Activated CD8-positive, alpha-beta T cell treated with anti-CD3 and anti-CD28 coated beads for 36 hours (primary cell): ENCODE data around the gene PLA2G15. TPM values are rescaled to one million over a fixed set of nuclear protein-coding genes. Genes with fewer than 3 reads are reported as not detected.

Experiments used
- ATAC-seq: fragments of 200-7000 bp; cut with Tn5 transposase; one replicate; pipeline ENCODE4 v1.10.0; 2021; ENCODE audit warnings: mild to moderate bottlenecking, moderate library complexity
- CTCF ChIA-PET: fragments of 350-600 bp; sonication (Branson Sonifier 250); formaldehyde crosslinking; loops from one replicate; lab custom pipeline; 2021; ENCODE audit warnings: antibody characterized with exemption; lab: Charles Lee
- POLR2A ChIA-PET: fragments of 350-600 bp; sonication (Branson Sonifier 250); formaldehyde crosslinking; loops from one replicate; lab custom pipeline; 2021; ENCODE audit warnings: antibody characterized with exemption; lab: Charles Lee
- DNase-seq: peaks from one replicate; pipeline ENCODE4 v3.0.0-alpha.2; 2020
- H3K27ac Mint-ChIP-seq: one replicate; pipeline ENCODE4 v1.8.0; 2021; ENCODE audit warnings: mild to moderate bottlenecking, mixed read lengths
- H3K27me3 Mint-ChIP-seq: one replicate; pipeline ENCODE4 v1.8.0; 2021; ENCODE audit warnings: mixed read lengths
- H3K36me3 Mint-ChIP-seq: one replicate; pipeline ENCODE4 v1.8.0; 2021; ENCODE audit warnings: low read depth, mixed read lengths
- H3K4me1 Mint-ChIP-seq: one replicate; pipeline ENCODE4 v1.8.0; 2021; ENCODE audit warnings: low read depth, mixed read lengths
- H3K4me3 Mint-ChIP-seq: one replicate; pipeline ENCODE4 v1.8.0; 2021; ENCODE audit warnings: mild to moderate bottlenecking, moderate library complexity, mixed read lengths
- H3K9me3 Mint-ChIP-seq: one replicate; pipeline ENCODE4 v1.8.0; 2021; ENCODE audit warnings: mixed read lengths
- CTCF ChIP-seq: fragments of 200-600 bp; IDR thresholded peaks from one replicate; pipeline ENCODE4 v1.8.0; 2022; ENCODE audit warnings: antibody characterized with exemption, mild to moderate bottlenecking
- intact Hi-C: fragments of 100-400 bp; cut with micrococcal nuclease; formaldehyde crosslinking; loops from one replicate; pipeline ENCODE4 v1.10.0; 2022
- total RNA-seq, 2 experiments: library from RNA; stranded (reverse); gene quantifications; one replicate each; pipeline ENCODE4 v1.2.3, GENCODE V29; 2021

The PLA2G15 gene
- total RNA-seq, 2 experiments from 2014 or later, result 6.7 to 6.8 TPM

- H3K4me3 Mint-ChIP-seq, result no peak overlapping the region
- ChIA-PET CTCF (interaction anchor here (0.8 to 1.5 kb wide), 4 partner anchors 30 to 141 kb away, joined by 3 to 5 read pairs (median 4); partner anchors contain the start of gene SLC7A6), POLR2A (interaction anchor here (0.7 to 3.0 kb wide), 3 partner anchors 11 to 149 kb away, joined by 3 to 10 read pairs (median 4); partner anchors contain the start of genes NFATC3 and PLA2G15)
- no peaks in the 10 kb centered on the region for H3K9me3 Mint-ChIP-seq
- no peak for ATAC-seq
- no peak for TF ChIP-seq CTCF
- no peaks in the 10 kb centered on the region for H3K27me3 Mint-ChIP-seq
- intact Hi-C loops, result no loop called here
- peaks cover 35% of the 10 kb centered on the region for H3K4me1 Mint-ChIP-seq
- no peak overlapping the region for H3K27ac Mint-ChIP-seq
- no peak for DNase-seq
- H3K36me3 Mint-ChIP-seq, result peaks cover 5% of the 10 kb centered on the region
Measured at GRCh38 chr16:68233835-68234187, 11.4 kb upstream of the PLA2G15 start.

- no peaks in the 10 kb centered on the region for H3K27me3 Mint-ChIP-seq
- POLR2A ChIA-PET, result interaction anchor here (0.7 to 3.0 kb wide), 4 partner anchors 11 to 149 kb away, joined by 3 to 10 read pairs (median 4); partner anchors contain the start of genes NFATC3 and PLA2G15
- DNase-seq, result peak; percentile 16
- peaks cover 2% of the 10 kb centered on the region for H3K36me3 Mint-ChIP-seq
- H3K9me3 Mint-ChIP-seq, result no peaks in the 10 kb centered on the region
- no peak for TF ChIP-seq CTCF
- H3K27ac Mint-ChIP-seq, result peak overlapping the region; percentile 77
- H3K4me3 Mint-ChIP-seq, result no peak overlapping the region
- intact Hi-C loops, result no loop called here
- peaks cover 31% of the 10 kb centered on the region for H3K4me1 Mint-ChIP-seq
- no peak for ATAC-seq
- CTCF ChIA-PET, result interaction anchor here (0.8 to 1.5 kb wide), 4 partner anchors 30 to 141 kb away, joined by 3 to 5 read pairs (median 3); partner anchors contain the start of gene SLC7A6
Measured at GRCh38 chr16:68234188-68235107, 10.7 kb upstream of the PLA2G15 start.

GRCh38 chr16:68235108-68235886 is 9.9 kb upstream of the PLA2G15 start:
- no peaks in the 10 kb centered on the region for H3K27me3 Mint-ChIP-seq
- DNase-seq, result peak; percentile 23
- CTCF ChIA-PET, result interaction anchor here (0.9 to 1.5 kb wide), 2 partner anchors 94 to 141 kb away, joined by 3 to 5 read pairs; no protein-coding TSS in a partner anchor
- peak overlapping the region; percentile 27 for H3K4me3 Mint-ChIP-seq
- no peak overlapping the region for H3K27ac Mint-ChIP-seq
- no peak for ATAC-seq
- no peaks in the 10 kb centered on the region for H3K9me3 Mint-ChIP-seq
- peaks cover 1% of the 10 kb centered on the region for H3K36me3 Mint-ChIP-seq
- no peak for TF ChIP-seq CTCF
- intact Hi-C loops, result no loop called here
- H3K4me1 Mint-ChIP-seq, result peaks cover 36% of the 10 kb centered on the region
- POLR2A ChIA-PET, result interaction anchor here (0.9 to 3.0 kb wide), 3 partner anchors 8 to 13 kb away, joined by 3 to 17 read pairs (median 10); partner anchors contain the start of gene PLA2G15

GRCh38 chr16:68235887-68236136 is 9.4 kb upstream of the PLA2G15 start, which contains the start of gene ESRP2:
TSS of gene ESRP2 (minus strand) at chr16:68236127. CDS start at chr16:68236045, 82 bp downstream.
- DNase-seq (no peak), ATAC-seq (no peak)
- Mint-ChIP-seq H3K27me3 (no peaks in the 10 kb centered on the region), H3K4me3 (peak within 1 kb of the TSS; percentile 87), H3K36me3 (no peaks in the 10 kb centered on the region), H3K9me3 (no peaks in the 10 kb centered on the region), H3K27ac (peak within 1 kb of the TSS; percentile 94), H3K4me1 (peaks cover 36% of the 10 kb centered on the region)
- ChIA-PET POLR2A (interaction anchor here (0.9 to 3.0 kb wide), 3 partner anchors 8 to 13 kb away, joined by 3 to 17 read pairs (median 10); partner anchors contain the start of gene PLA2G15), CTCF (no interaction called here)
- TF ChIP-seq CTCF, result no peak
- intact Hi-C loops, result no loop called here
